ENCODE measurements around the gene SPRN. TPM values are rescaled to one million over a fixed set of nuclear protein-coding genes. Genes with fewer than 3 reads are reported as not detected.

The SPRN gene
- total RNA-seq, 1 experiment from 2014 or later, result not detected

DNA sequence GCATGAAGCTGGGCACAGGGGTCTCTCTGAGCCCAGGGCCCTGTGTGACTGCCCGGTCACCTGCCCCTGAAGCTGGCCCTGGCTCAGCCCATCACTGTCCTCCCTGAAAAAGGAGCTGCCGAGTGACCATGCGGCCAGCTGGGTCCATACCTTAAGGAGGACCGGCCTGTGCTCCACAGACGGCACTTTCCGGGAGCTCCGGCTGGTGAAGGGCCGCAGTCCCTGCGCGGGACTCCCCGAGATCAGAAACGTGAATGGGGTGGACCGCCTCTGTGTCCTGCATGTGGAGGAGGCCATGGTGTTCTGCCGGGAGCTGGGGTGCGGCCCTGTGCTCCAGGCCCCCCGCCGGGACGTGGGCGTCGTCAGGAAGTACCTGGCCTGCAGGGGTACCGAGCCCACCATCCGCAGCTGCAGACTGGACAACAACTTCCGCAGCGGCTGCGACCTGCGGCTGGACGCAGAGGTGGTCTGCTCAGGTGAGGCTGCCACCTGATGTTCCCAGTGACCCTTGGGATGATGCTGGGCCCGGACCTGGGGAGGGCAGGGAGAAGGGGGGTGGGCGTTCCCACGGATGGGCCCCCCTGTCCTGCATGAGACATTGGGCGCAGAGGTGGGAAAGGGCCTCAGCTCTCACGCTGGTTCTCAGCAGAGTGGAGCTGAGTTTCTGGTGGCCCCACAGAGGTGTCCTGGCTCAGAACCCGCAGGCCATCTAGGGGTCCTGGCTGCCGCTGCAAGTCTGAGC, 32.8 kb upstream of the SPRN start:
- CTCF ChIA-PET, result no interaction called here
- H3K27me3 ChIP-seq (replicated peaks; ENCODE audit: insufficient read depth, low read depth, low read length, poor library complexity), result no peaks in the 10 kb centered on the region
- H3K4me1 ChIP-seq (ENCODE audit: insufficient read depth, low read length, poor library complexity, severe bottlenecking), result no peaks in the 10 kb centered on the region
- intact Hi-C loops (cut with micrococcal nuclease; ENCODE audit: unreplicated experiment), result no loop called here
- H3K27ac ChIP-seq (ENCODE audit: low read depth, low read length, poor library complexity, severe bottlenecking), result no peak overlapping the region
- no peak for DNase-seq (ENCODE audit: low spot score)
- TF ChIP-seq CTCF (conservative IDR thresholded peaks at IDR 0.05; ENCODE audit: low read depth, low read length) (no peak), EZH2 (IDR thresholded peaks at IDR 0.05; ENCODE audit: borderline replicate concordance, low read depth, low read length, poor library complexity, severe bottlenecking) (no peak)
- BruUV-seq (replicated peaks), result no TSS peak
- H3K4me3 ChIP-seq (ENCODE audit: low read depth, low read length, poor library complexity, severe bottlenecking), result no peak overlapping the region
- H3K36me3 ChIP-seq (ENCODE audit: insufficient read depth, low read length, poor library complexity, severe bottlenecking), result no peaks in the 10 kb centered on the region
- POLR2A ChIA-PET (ENCODE audit: low non-redundant PET), result no interaction called here
- no peaks in the 10 kb centered on the region for H3K9me3 ChIP-seq (ENCODE audit: low read depth, low read length, poor library complexity, severe bottlenecking)

DNA sequence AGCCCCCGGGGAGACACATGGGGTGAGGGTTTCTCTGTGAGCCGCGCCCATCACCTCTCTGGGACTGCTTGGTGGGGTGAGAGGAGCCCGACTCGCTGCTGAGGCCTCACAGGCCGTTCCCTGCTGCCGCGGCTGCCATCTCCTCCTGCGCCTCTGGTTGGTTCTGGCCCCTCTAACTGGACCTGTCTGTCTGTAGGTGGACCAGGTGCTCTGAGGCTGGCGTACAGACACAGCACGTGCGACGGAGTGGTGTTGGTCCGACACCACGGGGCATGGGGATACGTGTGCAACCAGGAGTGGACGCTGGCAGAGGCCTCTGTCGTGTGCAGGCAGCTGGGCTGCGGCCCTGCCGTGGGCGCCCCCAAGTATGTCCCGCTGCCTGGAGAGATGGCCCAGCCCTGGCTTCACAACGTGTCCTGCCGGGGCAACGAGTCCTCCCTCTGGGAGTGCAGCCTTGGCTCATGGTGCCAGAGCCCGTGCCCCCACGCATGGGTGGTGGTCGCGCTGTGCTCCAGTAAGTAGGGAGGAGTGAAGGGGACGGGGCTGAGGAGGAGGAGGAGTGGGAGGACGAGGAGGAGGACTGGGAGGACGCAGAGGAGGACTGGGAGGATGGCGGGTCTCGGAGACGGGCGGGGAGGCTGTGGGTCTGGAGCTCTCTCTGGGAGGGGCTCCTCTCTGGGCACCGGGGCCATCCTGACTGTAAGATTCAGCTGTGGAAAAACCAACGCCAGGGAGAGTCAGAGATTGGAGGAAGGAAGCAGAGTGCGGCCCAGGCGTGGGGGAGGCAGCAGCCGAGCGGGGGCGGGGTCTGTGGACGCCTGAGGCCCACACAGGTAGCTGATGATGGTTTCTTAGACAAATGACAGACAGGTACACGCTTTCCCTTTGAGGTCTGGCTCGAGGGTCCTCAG, 31.9 kb upstream of the SPRN start:
- no peaks in the 10 kb centered on the region for H3K9me3 ChIP-seq (ENCODE audit: low read depth, low read length, poor library complexity, severe bottlenecking)
- no TSS peak for BruUV-seq (replicated peaks)
- intact Hi-C loops (cut with micrococcal nuclease; ENCODE audit: unreplicated experiment), result no loop called here

GRCh38 chr10:133455611-133456031, 31.2 kb upstream of the SPRN start:
- intact Hi-C loops (cut with micrococcal nuclease; ENCODE audit: unreplicated experiment), result no loop called here
- TF ChIP-seq CTCF (conservative IDR thresholded peaks at IDR 0.05; ENCODE audit: low read depth, low read length), result no peak
- no peak for TF ChIP-seq EZH2 (IDR thresholded peaks at IDR 0.05; ENCODE audit: borderline replicate concordance, low read depth, low read length, poor library complexity, severe bottlenecking)
- H3K9me3 ChIP-seq (ENCODE audit: low read depth, low read length, poor library complexity, severe bottlenecking), result no peaks in the 10 kb centered on the region
- DNase-seq (ENCODE audit: low spot score), result no peak
- no peak overlapping the region for H3K27ac ChIP-seq (ENCODE audit: low read depth, low read length, poor library complexity, severe bottlenecking)
- H3K27me3 ChIP-seq (replicated peaks; ENCODE audit: insufficient read depth, low read depth, low read length, poor library complexity), result no peaks in the 10 kb centered on the region
- CTCF ChIA-PET, result no interaction called here
- no peaks in the 10 kb centered on the region for H3K36me3 ChIP-seq (ENCODE audit: insufficient read depth, low read length, poor library complexity, severe bottlenecking)
- H3K4me1 ChIP-seq (ENCODE audit: insufficient read depth, low read length, poor library complexity, severe bottlenecking), result no peaks in the 10 kb centered on the region
- BruUV-seq (replicated peaks), result no TSS peak
- POLR2A ChIA-PET (ENCODE audit: low non-redundant PET), result no interaction called here
- H3K4me3 ChIP-seq (ENCODE audit: low read depth, low read length, poor library complexity, severe bottlenecking), result no peak overlapping the region

More for the DNA sequence above, 31.9 kb upstream of the SPRN start:
- H3K27ac ChIP-seq (ENCODE audit: low read depth, low read length, poor library complexity, severe bottlenecking), result no peak overlapping the region
- no peak for DNase-seq (ENCODE audit: low spot score)
- TF ChIP-seq CTCF (conservative IDR thresholded peaks at IDR 0.05; ENCODE audit: low read depth, low read length) (no peak), EZH2 (IDR thresholded peaks at IDR 0.05; ENCODE audit: borderline replicate concordance, low read depth, low read length, poor library complexity, severe bottlenecking) (no peak)
- ChIA-PET CTCF (no interaction called here), POLR2A (ENCODE audit: low non-redundant PET) (no interaction called here)
- no peaks in the 10 kb centered on the region for H3K4me1 ChIP-seq (ENCODE audit: insufficient read depth, low read length, poor library complexity, severe bottlenecking)
- no peaks in the 10 kb centered on the region for H3K36me3 ChIP-seq (ENCODE audit: insufficient read depth, low read length, poor library complexity, severe bottlenecking)
- H3K27me3 ChIP-seq (replicated peaks; ENCODE audit: insufficient read depth, low read depth, low read length, poor library complexity), result no peaks in the 10 kb centered on the region
- H3K4me3 ChIP-seq (ENCODE audit: low read depth, low read length, poor library complexity, severe bottlenecking), result no peak overlapping the region

Measured in A673 (cell line).